HAP-1 (cell line): ENCODE data around the gene PNPLA8.
A peak's percentile ranks its signal among the peaks of the same experiment; 100 is the strongest.

Source experiments
- DNase-seq, 2 experiments: peaks; one replicate each; pipeline ENCODE4 v3.0.0-alpha.2; 2016 to 2020; ENCODE audit warnings: low spot score in 2 of 2
- H3K27me3 ChIP-seq: fragments of 250-450 bp; sonication (Bioruptor Pico); 2 replicates; pipeline ENCODE4 v1.5.1; 2020; ENCODE audit warnings: low read depth, mild to moderate bottlenecking, moderate library complexity
- H3K36me3 ChIP-seq: fragments of 250-450 bp; sonication (Bioruptor Pico); replicated peaks from 2 replicates; pipeline ENCODE4 v1.5.1; 2020; ENCODE audit warnings: mild to moderate bottlenecking
- H3K4me1 ChIP-seq: fragments of 250-450 bp; sonication (Bioruptor Pico); 2 replicates; pipeline ENCODE4 v1.5.1; 2020; ENCODE audit warnings: mild to moderate bottlenecking
- H3K4me3 ChIP-seq: fragments of 250-450 bp; sonication (Bioruptor Pico); 2 replicates; pipeline ENCODE4 v1.5.1; 2020; ENCODE audit warnings: mild to moderate bottlenecking, moderate library complexity
- H3K9me3 ChIP-seq: fragments of 250-450 bp; sonication (Bioruptor Pico); 2 replicates; pipeline ENCODE4 v1.5.1; 2020; ENCODE audit warnings: mild to moderate bottlenecking, moderate library complexity
- in situ Hi-C: fragments of 300-500 bp; cut with MboI; formaldehyde crosslinking; loops from 3 replicates; pipeline ENCODE4 v1.14.3; 2020; ENCODE audit warnings: low sequenced_read_pairs, inconsistent platforms, mixed read lengths

PNPLA8 gene

GRCh38 chr7:108455551-108455997, 70.4 kb downstream of the PNPLA8 start:
- in situ Hi-C loops, result loop anchor here (10.0 kb wide), 1 partner anchor 281 kb away; no protein-coding TSS in a partner anchor
- DNase-seq, result no peak
- no peaks in the 10 kb centered on the region for H3K36me3 ChIP-seq
- H3K4me3 ChIP-seq, result peak overlapping the region; percentile 36
- H3K9me3 ChIP-seq, result no peaks in the 10 kb centered on the region
- H3K4me1 ChIP-seq, result no peaks in the 10 kb centered on the region
- peaks cover 63% of the 10 kb centered on the region for H3K27me3 ChIP-seq

- Histone ChIP-seq H3K36me3 (no peaks in the 10 kb centered on the region), H3K27me3 (peaks cover 63% of the 10 kb centered on the region), H3K4me3 (peak overlapping the region; percentile 36), H3K9me3 (no peaks in the 10 kb centered on the region), H3K4me1 (no peaks in the 10 kb centered on the region)
- in situ Hi-C loops, result loop anchor here (10.0 kb wide), 1 partner anchor 280 kb away; no protein-coding TSS in a partner anchor
- DNase-seq, result peak; percentile 18 to 42
These were observed 71.0 kb downstream of the PNPLA8 start for GRCh38 chr7:108454674-108455550.

- H3K4me1 ChIP-seq, result no peaks in the 10 kb centered on the region
These were observed 71.6 kb downstream of the PNPLA8 start for GRCh38 chr7:108454317-108454673.

GRCh38 chr7:108453320-108453719, 72.6 kb downstream of the PNPLA8 start:
- H3K4me1 ChIP-seq, result no peaks in the 10 kb centered on the region
- no peak overlapping the region for H3K4me3 ChIP-seq
- H3K27me3 ChIP-seq, result peaks cover 53% of the 10 kb centered on the region
- H3K36me3 ChIP-seq, result no peaks in the 10 kb centered on the region
- in situ Hi-C loops, result loop anchor here (10.0 kb wide), 1 partner anchor 279 kb away; no protein-coding TSS in a partner anchor
- no peak for DNase-seq
- H3K9me3 ChIP-seq, result no peaks in the 10 kb centered on the region

More at GRCh38 chr7:108454317-108454673, 71.6 kb downstream of the PNPLA8 start:
- Histone ChIP-seq H3K9me3 (no peaks in the 10 kb centered on the region), H3K4me3 (no peak overlapping the region; the same call in 1 of the 2 replicates), H3K36me3 (no peaks in the 10 kb centered on the region), H3K27me3 (peaks cover 58% of the 10 kb centered on the region)
- no peak for DNase-seq
- in situ Hi-C loops, result loop anchor here (10.0 kb wide), 1 partner anchor 279 kb away; no protein-coding TSS in a partner anchor

GRCh38 chr7:108452707-108453106, 73.2 kb downstream of the PNPLA8 start:
- in situ Hi-C loops, result loop anchor here (10.0 kb wide), 1 partner anchor 278 kb away; no protein-coding TSS in a partner anchor
- no peaks in the 10 kb centered on the region for H3K36me3 ChIP-seq
- H3K27me3 ChIP-seq, result peaks cover 47% of the 10 kb centered on the region
- H3K9me3 ChIP-seq, result no peaks in the 10 kb centered on the region
- no peak overlapping the region for H3K4me3 ChIP-seq
- peak; percentile 40 to 59 for DNase-seq
- H3K4me1 ChIP-seq, result no peaks in the 10 kb centered on the region

GRCh38 chr7:108451296-108451848, 74.6 kb downstream of the PNPLA8 start:
- no peaks in the 10 kb centered on the region for H3K36me3 ChIP-seq
- no peak overlapping the region for H3K4me3 ChIP-seq
- peaks cover 36% of the 10 kb centered on the region for H3K27me3 ChIP-seq
- no peaks in the 10 kb centered on the region for H3K9me3 ChIP-seq
- in situ Hi-C loops, result loop anchor here (10.0 kb wide), 1 partner anchor 277 kb away; no protein-coding TSS in a partner anchor
- DNase-seq, result no peak
- H3K4me1 ChIP-seq, result no peaks in the 10 kb centered on the region

GRCh38 chr7:108450160-108450559, 75.8 kb downstream of the PNPLA8 start:
- Histone ChIP-seq H3K4me1 (no peaks in the 10 kb centered on the region), H3K36me3 (no peaks in the 10 kb centered on the region), H3K4me3 (no peak overlapping the region), H3K9me3 (no peaks in the 10 kb centered on the region), H3K27me3 (peaks cover 27% of the 10 kb centered on the region)
- no peak for DNase-seq
- in situ Hi-C loops, result loop anchor here (10.0 kb wide), 1 partner anchor 275 kb away; no protein-coding TSS in a partner anchor

GRCh38 chr7:108449521-108449920, 76.4 kb downstream of the PNPLA8 start:
- in situ Hi-C loops, result no loop called here
- Histone ChIP-seq H3K9me3 (no peaks in the 10 kb centered on the region), H3K4me1 (no peaks in the 10 kb centered on the region), H3K27me3 (peaks cover 20% of the 10 kb centered on the region), H3K4me3 (no peak overlapping the region), H3K36me3 (no peaks in the 10 kb centered on the region)
- DNase-seq, result no peak

GRCh38 chr7:108448584-108449505, 77.1 kb downstream of the PNPLA8 start:
- no peaks in the 10 kb centered on the region for H3K9me3 ChIP-seq
- in situ Hi-C loops, result no loop called here
- no peaks in the 10 kb centered on the region for H3K36me3 ChIP-seq
- DNase-seq, result no peak
- no peaks in the 10 kb centered on the region for H3K4me1 ChIP-seq
- no peak overlapping the region for H3K4me3 ChIP-seq
- peaks cover 13% of the 10 kb centered on the region for H3K27me3 ChIP-seq

- no peaks in the 10 kb centered on the region for H3K36me3 ChIP-seq
- DNase-seq, result no peak
- in situ Hi-C loops, result no loop called here
These were observed 83.8 kb downstream of the PNPLA8 start for GRCh38 chr7:108442039-108442568.

GRCh38 chr7:108441392-108441955, 84.5 kb downstream of the PNPLA8 start:
- Histone ChIP-seq H3K9me3 (no peaks in the 10 kb centered on the region), H3K4me3 (no peak overlapping the region), H3K27me3 (peaks cover 6% of the 10 kb centered on the region; the same call in 1 of the 2 replicates), H3K4me1 (no peaks in the 10 kb centered on the region), H3K36me3 (no peaks in the 10 kb centered on the region)
- no peak for DNase-seq
- in situ Hi-C loops, result no loop called here

More at GRCh38 chr7:108442039-108442568, 83.8 kb downstream of the PNPLA8 start:
- Histone ChIP-seq H3K9me3 (no peaks in the 10 kb centered on the region), H3K27me3 (peaks cover 6% of the 10 kb centered on the region; the same call in 1 of the 2 replicates), H3K4me1 (no peaks in the 10 kb centered on the region), H3K4me3 (no peak overlapping the region)

- H3K4me3 ChIP-seq, result no peak overlapping the region
- H3K36me3 ChIP-seq, result no peaks in the 10 kb centered on the region
- peaks cover 6% of the 10 kb centered on the region; the same call in 1 of the 2 replicates for H3K27me3 ChIP-seq
- H3K4me1 ChIP-seq, result no peaks in the 10 kb centered on the region
- no peak for DNase-seq
- in situ Hi-C loops, result no loop called here
- no peaks in the 10 kb centered on the region for H3K9me3 ChIP-seq
These were observed 85.3 kb downstream of the PNPLA8 start for GRCh38 chr7:108440613-108441012.
